GM23338 (cell line): ENCODE data around the gene HS1BP3. TPM values are rescaled to one million over a fixed set of nuclear protein-coding genes. Genes with fewer than 3 reads are reported as not detected.

Experiments used
- ATAC-seq: fragments of 200-7000 bp; cut with Tn5 transposase; 3 replicates; pipeline ENCODE4 v1.9.1; 2020
- DNase-seq: peaks from one replicate; pipeline ENCODE4 v3.0.0-alpha.2; 2015; ENCODE audit warnings: low spot score
- H2AFZ ChIP-seq: fragments of 200-600 bp; sonication (generic); 2 replicates; pipeline ENCODE4 v1.8.0; 2016; ENCODE audit warnings: antibody characterized with exemption, mild to moderate bottlenecking, moderate library complexity
- H3F3A ChIP-seq: fragments of 200-600 bp; sonication (generic); replicated peaks from 2 replicates; pipeline ENCODE4 v1.8.0; 2017; ENCODE audit warnings: antibody characterized with exemption, mixed run types, low read depth
- H3K27ac ChIP-seq: fragments of 200-600 bp; sonication (generic); 2 replicates; pipeline ENCODE4 v1.6.1; 2016; ENCODE audit warnings: low read depth
- H3K27me3 ChIP-seq: fragments of 200-600 bp; sonication (generic); 2 replicates; pipeline ENCODE4 v1.8.0; 2016; ENCODE audit warnings: mild to moderate bottlenecking, mixed run types, moderate library complexity; ENCODE audit not compliant: insufficient read depth
- H3K36me3 ChIP-seq: fragments of 200-600 bp; sonication (generic); 2 replicates; pipeline ENCODE4 v1.8.0; 2016; ENCODE audit warnings: mild to moderate bottlenecking; ENCODE audit not compliant: insufficient read depth
- H3K4me1 ChIP-seq: fragments of 200-600 bp; sonication (generic); 2 replicates; pipeline ENCODE4 v1.8.0; 2016; ENCODE audit warnings: mild to moderate bottlenecking, moderate library complexity; ENCODE audit not compliant: insufficient read depth
- H3K4me2 ChIP-seq: fragments of 200-600 bp; sonication (generic); 2 replicates; pipeline ENCODE4 v1.7.1; 2017; ENCODE audit warnings: mixed run types
- H3K4me3 ChIP-seq: fragments of 200-600 bp; sonication (generic); 2 replicates; pipeline ENCODE4 v1.6.1; 2016; ENCODE audit warnings: mixed run types
- H3K79me2 ChIP-seq: fragments of 200-600 bp; sonication (generic); replicated peaks from 2 replicates; pipeline ENCODE4 v1.8.0; 2017; ENCODE audit warnings: mild to moderate bottlenecking; ENCODE audit not compliant: insufficient read depth
- H3K9me2 ChIP-seq: fragments of 200-600 bp; sonication (generic); 2 replicates; pipeline ENCODE4 v1.8.0; 2017; ENCODE audit not compliant: insufficient read depth
- H4K20me1 ChIP-seq: fragments of 200-600 bp; sonication (generic); replicated peaks from 2 replicates; pipeline ENCODE4 v1.8.0; 2017; ENCODE audit warnings: mild to moderate bottlenecking; ENCODE audit not compliant: insufficient read depth
- H3K27ac Mint-ChIP-seq: 2 replicates; pipeline ENCODE4 v1.8.0; 2020; ENCODE audit warnings: inconsistent platforms, mild to moderate bottlenecking, moderate library complexity, mixed read lengths
- H3K27me3 Mint-ChIP-seq: 3 replicates; pipeline ENCODE4 v1.8.0; 2022; ENCODE audit warnings: low read depth, mild to moderate bottlenecking, moderate library complexity, mixed read lengths, inconsistent platforms; ENCODE audit not compliant: insufficient read depth, poor library complexity
- H3K36me3 Mint-ChIP-seq: 3 replicates; pipeline ENCODE4 v1.8.0; 2021; ENCODE audit warnings: low read depth, mild to moderate bottlenecking, inconsistent platforms, moderate library complexity, mixed read lengths
- H3K4me1 Mint-ChIP-seq: 3 replicates; pipeline ENCODE4 v1.8.0; 2020; ENCODE audit warnings: mild to moderate bottlenecking, inconsistent platforms, mixed read lengths
- H3K4me3 Mint-ChIP-seq: 3 replicates; pipeline ENCODE4 v1.8.0; 2021; ENCODE audit warnings: moderate library complexity, mild to moderate bottlenecking, inconsistent platforms, mixed read lengths
- H3K9me3 Mint-ChIP-seq: 3 replicates; pipeline ENCODE4 v1.8.0; 2020; ENCODE audit warnings: moderate library complexity, mild to moderate bottlenecking, inconsistent platforms, mixed read lengths
- CREB1 ChIP-seq: fragments of 250-450 bp; sonication (Bioruptor Pico); IDR thresholded peaks from 2 replicates; pipeline ENCODE4 v1.5.0; 2020; ENCODE audit warnings: low read depth, mild to moderate bottlenecking, moderate library complexity
- CTCF ChIP-seq, 2 experiments: fragments of 200-600 bp in 1 of 2; sonication (generic) in 1 of 2; conservative IDR thresholded peaks; 2 replicates each; pipeline versions ENCODE4 v1.5.1 to v1.6.1; 2016 to 2017; ENCODE audit warnings: antibody characterized with exemption in 2 of 2, low read depth in 2 of 2, mild to moderate bottlenecking in 2 of 2, moderate library complexity in 1 of 2
- ETS1 ChIP-seq: IDR thresholded peaks from 2 replicates; pipeline ENCODE4 v1.6.1; 2016; ENCODE audit warnings: antibody characterized with exemption
- EZH2 ChIP-seq: fragments of 200-600 bp; sonication (generic); IDR thresholded peaks from one replicate; pipeline ENCODE4 v1.8.0; 2017; ENCODE audit warnings: antibody characterized with exemption, mild to moderate bottlenecking, low read depth; ENCODE audit not compliant: unreplicated experiment
- EZH2phosphoT487 ChIP-seq: fragments of 200-600 bp; sonication (generic); IDR thresholded peaks from one replicate; pipeline ENCODE4 v1.8.1; 2018; ENCODE audit warnings: antibody characterized with exemption; ENCODE audit not compliant: unreplicated experiment
- JUNB ChIP-seq: IDR thresholded peaks from one replicate; pipeline ENCODE4 v1.6.1; 2016; ENCODE audit warnings: antibody characterized with exemption; ENCODE audit not compliant: unreplicated experiment
- NANOG ChIP-seq: IDR thresholded peaks from 2 replicates; pipeline ENCODE4 v1.6.1; 2016; ENCODE audit warnings: antibody characterized with exemption, borderline replicate concordance
- POLR2AphosphoS5 ChIP-seq: IDR thresholded peaks from 2 replicates; pipeline ENCODE4 v1.6.1; 2016; ENCODE audit warnings: antibody characterized with exemption, low read depth
- REST ChIP-seq: IDR thresholded peaks from one replicate; pipeline ENCODE4 v1.6.1; 2018; ENCODE audit warnings: antibody characterized with exemption; ENCODE audit not compliant: unreplicated experiment
- STAT1 ChIP-seq: IDR thresholded peaks from one replicate; pipeline ENCODE4 v1.6.1; 2016; ENCODE audit warnings: antibody characterized with exemption; ENCODE audit not compliant: unreplicated experiment
- ZNF114 ChIP-seq: fragments of 250-450 bp; sonication (Bioruptor Pico); IDR thresholded peaks from 2 replicates; pipeline ENCODE4 v1.5.0; 2020; ENCODE audit warnings: mild to moderate bottlenecking, moderate library complexity
- ZNF331 ChIP-seq: fragments of 250-450 bp; sonication (Bioruptor Pico); IDR thresholded peaks from 2 replicates; pipeline ENCODE4 v1.5.0; 2020; ENCODE audit warnings: low read depth, mild to moderate bottlenecking, moderate library complexity
- polyA plus RNA-seq: library from polyadenylated mRNA; unstranded; fragments of >200 nt; fragmentation: Nextera tagmentation; extraction: Ambion mirVana; gene quantifications from 2 replicates; pipeline ENCODE4 v1.2.1, GENCODE V29; 2016
- total RNA-seq: library from RNA; depleted of rRNA; stranded (reverse); fragments of >200 nt; shearing (Covaris generic); gene quantifications from 2 replicates; pipeline ENCODE4 v1.2.3, GENCODE V29; 2014

Gene HS1BP3
- total and polyA plus RNA-seq, 2 experiments from 2014 or later = 7.2 to 15.0 TPM

GRCh38 chr2:20626392-20626697 is 24.6 kb downstream of the HS1BP3 start (continued):
- no peak for TF ChIP-seq ETS1
- no peak for TF ChIP-seq STAT1
- no peak for TF ChIP-seq CREB1 (CRISPR knock-in tag)
- TF ChIP-seq EZH2 = no peak
- no peak for TF ChIP-seq EZH2phosphoT487
- TF ChIP-seq JUNB = no peak
- no peak for TF ChIP-seq ZNF114 (CRISPR knock-in tag)
- TF ChIP-seq REST = no peak
- no peak for TF ChIP-seq CTCF (conservative IDR thresholded peaks at IDR 0.05; ENCODE audit: low read depth in 2 of 2)
- no peak for TF ChIP-seq NANOG
- TF ChIP-seq POLR2AphosphoS5 = no peak
- TF ChIP-seq ZNF331 (CRISPR knock-in tag) = no peak

- TF ChIP-seq REST (no peak), ZNF114 (CRISPR knock-in tag) (no peak)
Observed at GRCh38 chr2:20625491-20626391, 25.2 kb downstream of the HS1BP3 start.

More at GRCh38 chr2:20625491-20626391, 25.2 kb downstream of the HS1BP3 start:
- Mint-ChIP-seq H3K27me3 (peaks cover 3% of the 10 kb centered on the region), H3K9me3 (no peaks in the 10 kb centered on the region), H3K36me3 (no peaks in the 10 kb centered on the region; the same call in 2 of the 3 replicates), H3K4me3 (no peak overlapping the region), H3K4me1 (no peaks in the 10 kb centered on the region; the same call in 2 of the 3 replicates), H3K27ac (no peak overlapping the region)
- Histone ChIP-seq H3K9me2 (no peaks in the 10 kb centered on the region), H3F3A (no peaks in the 10 kb centered on the region), H3K4me2 (no peak overlapping the region), H3K4me3 (no peak overlapping the region), H3K27ac (no peak overlapping the region), H3K27me3 (no peaks in the 10 kb centered on the region), H4K20me1 (no peaks in the 10 kb centered on the region), H3K36me3 (no peaks in the 10 kb centered on the region), H3K4me1 (no peaks in the 10 kb centered on the region), H3K79me2 (no peaks in the 10 kb centered on the region), H2AFZ (no peak overlapping the region)
- ATAC-seq (no peak), DNase-seq (no peak)
